Measurements from ENCODE around the gene MPIG6B.

Gene MPIG6B

GRCh38 chr6:31737991-31738979 lies 15.1 kb downstream of the MPIG6B start:
- peak; percentile 90 to 91 for DNase-seq

DNA sequence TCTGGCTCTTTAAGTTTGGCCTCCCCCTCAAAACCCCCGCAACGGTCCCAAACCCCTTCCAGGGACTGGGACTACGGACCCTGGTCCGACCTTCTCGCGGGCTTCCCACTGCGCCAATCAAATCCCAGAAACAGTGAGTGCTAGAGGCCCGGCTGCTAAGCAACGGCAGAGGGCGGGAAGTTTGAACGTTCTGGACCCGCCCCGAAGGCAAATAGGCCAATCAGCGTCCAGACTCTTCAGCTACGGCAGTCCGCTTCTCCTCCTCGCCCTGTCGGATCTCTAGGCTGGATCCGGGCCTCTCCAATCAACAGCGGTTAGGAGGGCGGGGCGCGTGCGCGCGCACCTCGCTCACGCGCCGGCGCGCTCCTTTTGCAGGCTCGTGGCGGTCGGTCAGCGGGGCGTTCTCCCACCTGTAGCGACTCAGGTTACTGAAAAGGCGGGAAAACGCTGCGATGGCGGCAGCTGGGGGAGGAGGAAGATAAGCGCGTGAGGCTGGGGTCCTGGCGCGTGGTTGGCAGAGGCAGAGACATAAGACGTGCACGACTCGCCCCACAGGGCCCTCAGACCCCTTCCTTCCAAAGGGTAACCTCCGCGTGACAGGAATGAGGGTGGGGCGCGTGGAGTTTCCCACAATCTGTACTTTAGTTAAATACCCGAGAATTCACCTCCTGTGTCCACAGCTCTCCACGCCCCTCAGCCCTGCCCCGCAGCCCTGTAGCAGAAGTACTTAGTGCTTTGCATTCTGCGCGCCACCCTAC lies 16.6 kb downstream of the MPIG6B start, which contains the start of gene MSH5:
Gene MSH5, plus strand, starts transcription at position 367 of the 758 bp plus-strand sequence. CDS start 462 bp downstream, outside the sequence.
- DNase-seq, result peak; percentile 99 to 100

DNA sequence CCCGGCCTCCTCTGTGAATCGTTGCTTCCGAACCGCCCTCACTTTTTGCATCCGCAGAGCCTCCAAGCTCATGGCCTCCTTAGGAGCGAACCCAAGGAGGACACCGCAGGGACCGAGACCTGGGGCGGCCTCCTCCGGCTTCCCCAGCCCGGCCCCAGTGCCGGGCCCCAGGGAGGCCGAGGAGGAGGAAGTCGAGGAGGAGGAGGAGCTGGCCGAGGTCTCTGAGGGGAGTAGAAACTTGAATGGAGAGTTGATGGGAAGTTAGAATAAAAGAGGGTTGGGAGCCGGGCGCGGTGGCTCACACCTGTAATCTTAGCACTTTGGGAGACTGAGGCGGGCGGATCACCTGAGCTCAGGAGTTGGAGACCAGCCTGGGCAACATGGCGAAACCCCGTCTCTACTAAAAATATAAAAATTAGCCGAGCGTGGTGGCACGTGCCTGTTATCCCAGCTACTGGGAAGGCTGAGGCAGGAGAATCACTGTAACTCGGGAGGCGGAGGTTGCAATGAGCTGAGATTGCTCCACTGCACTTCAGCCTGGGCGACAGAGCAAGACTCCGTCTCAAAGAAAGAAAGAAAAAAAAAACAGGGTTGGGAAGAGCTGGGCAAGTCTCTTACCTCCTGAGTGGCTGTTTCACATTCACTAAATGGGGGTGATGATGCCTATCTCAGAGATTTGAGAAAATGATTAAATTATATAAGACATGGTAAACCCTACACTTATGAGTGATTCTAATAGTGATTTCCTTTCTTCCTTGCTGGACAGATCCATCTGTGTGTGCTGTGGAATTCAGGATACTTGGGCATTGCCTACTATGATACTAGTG lies 17.4 kb downstream of the MPIG6B start:
- peak; percentile 60 to 66 for DNase-seq

GRCh38 chr6:31741815-31742214 lies 18.6 kb downstream of the MPIG6B start:
- DNase-seq, result no peak

GRCh38 chr6:31742894-31743293 lies 19.7 kb downstream of the MPIG6B start:
- DNase-seq, result no peak

- DNase-seq, result no peak
Observed at GRCh38 chr6:31744422-31744821, 21.2 kb downstream of the MPIG6B start.

GRCh38 chr6:31749301-31750036 lies 26.3 kb downstream of the MPIG6B start:
- DNase-seq, result no peak

- DNase-seq, result no peak
Observed at GRCh38 chr6:31750411-31751022, 27.3 kb downstream of the MPIG6B start.

- DNase-seq, result no peak
Observed at GRCh38 chr6:31752739-31753319, 29.7 kb downstream of the MPIG6B start.

GRCh38 chr6:31758281-31758680 lies 35.1 kb downstream of the MPIG6B start:
- DNase-seq, result no peak

- DNase-seq, result no peak
Observed at GRCh38 chr6:31760790-31761189, 37.6 kb downstream of the MPIG6B start.

DNA sequence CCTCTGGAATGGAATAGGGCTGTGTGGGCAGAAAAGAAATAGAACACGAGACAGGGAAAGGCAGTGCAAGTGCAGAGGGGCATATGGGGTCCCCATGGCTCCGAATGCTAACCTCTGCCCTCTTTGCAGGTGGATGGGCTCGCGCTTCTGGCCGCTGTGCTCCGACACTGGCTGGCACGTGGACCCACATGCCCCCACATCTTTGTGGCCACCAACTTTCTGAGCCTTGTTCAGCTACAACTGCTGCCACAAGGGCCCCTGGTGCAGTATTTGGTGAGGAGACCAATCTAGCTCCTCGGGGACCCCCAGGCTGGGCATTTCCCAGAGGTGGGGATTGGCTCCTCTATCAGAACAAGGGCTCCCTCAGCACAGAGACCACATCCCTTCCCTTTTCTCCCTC lies 38.2 kb downstream of the MPIG6B start:
- no peak for DNase-seq

DNA sequence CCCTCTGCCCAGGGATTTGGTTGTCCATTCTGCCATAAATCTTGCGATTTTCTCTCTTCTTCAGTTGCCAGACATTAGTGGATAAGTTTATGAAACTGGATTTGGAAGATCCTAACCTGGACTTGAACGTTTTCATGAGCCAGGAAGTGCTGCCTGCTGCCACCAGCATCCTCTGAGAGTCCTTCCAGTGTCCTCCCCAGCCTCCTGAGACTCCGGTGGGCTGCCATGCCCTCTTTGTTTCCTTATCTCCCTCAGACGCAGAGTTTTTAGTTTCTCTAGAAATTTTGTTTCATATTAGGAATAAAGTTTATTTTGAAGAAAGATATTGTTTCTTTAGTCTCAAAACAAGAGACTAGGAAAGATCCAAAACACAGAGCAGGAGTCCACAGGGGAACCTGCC lies 39.2 kb downstream of the MPIG6B start, which contains the start of gene SAPCD1:
Gene SAPCD1, plus strand, starts transcription at position 301 of the 400 bp plus-strand sequence. CDS start 399 bp downstream, outside the sequence.
- DNase-seq, result no peak

GRCh38 chr6:31762878-31763618 lies 39.9 kb downstream of the MPIG6B start:
- no peak for DNase-seq

GRCh38 chr6:31763619-31763940 lies 40.4 kb downstream of the MPIG6B start:
- DNase-seq, result no peak

GRCh38 chr6:31764198-31764597 lies 41.0 kb downstream of the MPIG6B start:
- DNase-seq, result no peak

GRCh38 chr6:31765559-31765909 lies 42.4 kb downstream of the MPIG6B start:
- DNase-seq, result no peak

GRCh38 chr6:31765910-31766794 lies 43.0 kb downstream of the MPIG6B start:
- DNase-seq, result no peak

GRCh38 chr6:31767096-31767645 lies 44.0 kb downstream of the MPIG6B start:
- no peak for DNase-seq
